SKM-1 (cell line): Measurements from ENCODE around the gene FBXL2.
"Not testable (repeated sequence)": the region's sequence is repeated elsewhere in the genome, so short reads cannot be mapped to it uniquely, and the experiment has no call there.

Experiments used
- DNase-seq: peaks from one replicate; lab custom pipeline; 2025; ENCODE audit not compliant: unreplicated experiment; lab: John Stamatoyannopoulos, UW

FBXL2 gene

GRCh38 chr3:33314993-33315392, 37.8 kb downstream of the FBXL2 start:
- DNase-seq = no peak

- DNase-seq = no peak
These were observed 38.6 kb downstream of the FBXL2 start for GRCh38 chr3:33315826-33316225.

- DNase-seq = no peak
These were observed 40.9 kb downstream of the FBXL2 start for GRCh38 chr3:33317963-33318709.

- no peak for DNase-seq
These were observed 41.6 kb downstream of the FBXL2 start for GRCh38 chr3:33318710-33319380.

GRCh38 chr3:33322412-33322811, 45.2 kb downstream of the FBXL2 start:
- DNase-seq = no peak

GRCh38 chr3:33331414-33331813, 54.2 kb downstream of the FBXL2 start:
- DNase-seq = no peak

GRCh38 chr3:33334364-33334763, 57.1 kb downstream of the FBXL2 start:
- no peak for DNase-seq

- not testable (repeated sequence) for DNase-seq
These were observed 61.8 kb downstream of the FBXL2 start for GRCh38 chr3:33338936-33339465.

GRCh38 chr3:33339758-33340157, 62.5 kb downstream of the FBXL2 start:
- DNase-seq = no peak

- no peak for DNase-seq
These were observed 78.4 kb downstream of the FBXL2 start for GRCh38 chr3:33355611-33356010.

GRCh38 chr3:33358172-33358781, 81.0 kb downstream of the FBXL2 start:
- DNase-seq = no peak

- DNase-seq = no peak
These were observed 83.0 kb downstream of the FBXL2 start for GRCh38 chr3:33360136-33360825.

- no peak for DNase-seq
These were observed 86.0 kb downstream of the FBXL2 start for GRCh38 chr3:33363113-33363800.

GRCh38 chr3:33364060-33364459, 86.8 kb downstream of the FBXL2 start:
- no peak for DNase-seq

- no peak for DNase-seq
These were observed 87.4 kb downstream of the FBXL2 start for GRCh38 chr3:33364531-33365128.

GRCh38 chr3:33372218-33373081, 95.2 kb downstream of the FBXL2 start:
- peak; percentile 77 for DNase-seq

- DNase-seq = no peak
These were observed 95.8 kb downstream of the FBXL2 start for GRCh38 chr3:33373082-33373437.

- no peak for DNase-seq
These were observed 100.2 kb downstream of the FBXL2 start for GRCh38 chr3:33377489-33377888.

GRCh38 chr3:33377931-33378330, 100.7 kb downstream of the FBXL2 start:
- DNase-seq = no peak

GRCh38 chr3:33380653-33381052, 103.4 kb downstream of the FBXL2 start:
- DNase-seq = no peak
